Thoracic aorta (tissue), 2 donors: ENCODE measurements around the gene MOB3B. TPM values are rescaled to one million over a fixed set of nuclear protein-coding genes. Genes with fewer than 3 reads are reported as not detected.

Experiments used
- ATAC-seq: fragments of 150-250 bp; one replicate; pipeline ENCODE4 v1.8.0; 2017; ENCODE audit warnings: low read depth; ENCODE audit not compliant: insufficient number of reproducible peaks, low FRiP score
- DNase-seq: peaks from one replicate; pipeline ENCODE4 v3.0.0-alpha.2; 2020; ENCODE audit warnings: low spot score
- H3K27ac ChIP-seq, 2 donors: fragments of 200-600 bp; sonication (generic); 1 replicate in 1 of 2; 2 replicates in 1 of 2; pipeline ENCODE4 v1.5.1; 2016; ENCODE audit warnings: mild to moderate bottlenecking in 2 of 2, moderate library complexity in 2 of 2
- H3K27me3 ChIP-seq: fragments of 200-600 bp; sonication (generic); replicated peaks from 2 replicates; pipeline ENCODE4 v1.6.0; 2016; ENCODE audit warnings: mild to moderate bottlenecking; ENCODE audit not compliant: insufficient read depth
- H3K36me3 ChIP-seq: fragments of 200-600 bp; sonication (generic); one replicate; pipeline ENCODE4 v1.5.1; 2016
- H3K4me1 ChIP-seq, 2 donors: fragments of 200-600 bp; sonication (generic); 1 replicate in 1 of 2; 2 replicates in 1 of 2; pipeline versions ENCODE4 v1.5.1 to v1.6.0; 2016; ENCODE audit warnings: low read depth in 2 of 2, mild to moderate bottlenecking in 1 of 2; ENCODE audit not compliant: control insufficient read depth in 1 of 2
- H3K4me3 ChIP-seq: fragments of 200-600 bp; sonication (generic); 2 replicates; pipeline ENCODE4 v1.5.1; 2016; ENCODE audit warnings: mild to moderate bottlenecking
- H3K9me3 ChIP-seq: fragments of 200-600 bp; sonication (generic); 2 replicates; pipeline ENCODE4 v1.5.1; 2016
- total RNA-seq, 2 donors: library from RNA; depleted of rRNA; stranded (reverse); fragments of >200 nt; gene quantifications; one replicate each; pipeline versions ENCODE4 v1.1.0 to v1.2.3, GENCODE V29; 2016
- TF ChIP-seq, protein P1 (sequence below): fragments of 200-600 bp; sonication (generic); IDR thresholded peaks from one replicate; pipeline ENCODE4 v1.5.1; 2019; ENCODE audit warnings: antibody characterized with exemption

Gene MOB3B
- total RNA-seq, 2 donors from 2014 or later: 6.6 to 11.1 TPM

DNA sequence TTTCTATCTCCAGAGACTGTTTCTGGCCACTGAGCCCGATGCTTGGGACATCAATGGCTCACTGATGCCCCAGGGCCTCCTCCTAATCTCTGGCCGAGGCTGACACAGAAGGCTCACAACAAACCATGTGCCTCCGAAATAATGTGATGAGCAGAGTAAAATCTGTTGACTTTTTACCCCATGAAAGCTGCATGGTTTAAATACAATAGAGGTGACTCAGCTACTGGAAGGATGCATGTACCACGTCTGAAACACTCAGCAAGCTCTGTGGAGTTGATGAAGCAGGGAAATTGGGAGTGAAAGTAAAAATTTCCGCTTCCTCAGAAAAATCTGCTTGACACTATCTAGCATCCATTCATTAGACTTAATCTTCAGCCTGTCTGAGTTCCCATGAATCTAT, 121.6 kb downstream of the MOB3B start:
- H3K4me1 ChIP-seq: peaks cover 4 to 12% of the 10 kb centered on the region in 2 donors
- no peak overlapping the region for H3K4me3 ChIP-seq
- ATAC-seq: no peak
- no peaks in the 10 kb centered on the region for H3K27me3 ChIP-seq
- DNase-seq: no peak
- H3K27ac ChIP-seq: no peak overlapping the region
- TF ChIP-seq, protein P1, sequence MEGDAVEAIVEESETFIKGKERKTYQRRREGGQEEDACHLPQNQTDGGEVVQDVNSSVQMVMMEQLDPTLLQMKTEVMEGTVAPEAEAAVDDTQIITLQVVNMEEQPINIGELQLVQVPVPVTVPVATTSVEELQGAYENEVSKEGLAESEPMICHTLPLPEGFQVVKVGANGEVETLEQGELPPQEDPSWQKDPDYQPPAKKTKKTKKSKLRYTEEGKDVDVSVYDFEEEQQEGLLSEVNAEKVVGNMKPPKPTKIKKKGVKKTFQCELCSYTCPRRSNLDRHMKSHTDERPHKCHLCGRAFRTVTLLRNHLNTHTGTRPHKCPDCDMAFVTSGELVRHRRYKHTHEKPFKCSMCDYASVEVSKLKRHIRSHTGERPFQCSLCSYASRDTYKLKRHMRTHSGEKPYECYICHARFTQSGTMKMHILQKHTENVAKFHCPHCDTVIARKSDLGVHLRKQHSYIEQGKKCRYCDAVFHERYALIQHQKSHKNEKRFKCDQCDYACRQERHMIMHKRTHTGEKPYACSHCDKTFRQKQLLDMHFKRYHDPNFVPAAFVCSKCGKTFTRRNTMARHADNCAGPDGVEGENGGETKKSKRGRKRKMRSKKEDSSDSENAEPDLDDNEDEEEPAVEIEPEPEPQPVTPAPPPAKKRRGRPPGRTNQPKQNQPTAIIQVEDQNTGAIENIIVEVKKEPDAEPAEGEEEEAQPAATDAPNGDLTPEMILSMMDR: no peak
- no peaks in the 10 kb centered on the region for H3K9me3 ChIP-seq
- H3K36me3 ChIP-seq: no peaks in the 10 kb centered on the region

DNA sequence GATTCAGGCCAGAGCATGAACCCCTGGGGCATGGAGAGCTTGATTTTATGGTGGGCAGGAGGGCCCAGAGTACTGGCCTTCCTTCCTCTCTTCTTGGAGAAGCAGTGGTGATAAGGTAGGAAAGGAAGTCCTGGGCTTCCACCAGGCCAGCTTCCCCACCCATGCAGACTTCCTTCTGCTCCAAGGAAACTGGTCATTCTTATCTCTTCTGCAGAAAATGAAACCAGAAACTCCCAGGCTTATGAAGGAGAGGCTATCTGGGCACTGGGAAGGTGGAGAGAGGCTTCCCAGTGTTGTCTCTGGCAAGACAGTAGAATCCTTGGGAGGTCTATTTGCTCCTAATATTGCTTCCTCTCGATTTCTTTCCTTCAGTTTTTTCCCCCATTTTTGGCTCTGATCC, 122.1 kb downstream of the MOB3B start:
- DNase-seq: no peak
- no peak overlapping the region for H3K27ac ChIP-seq
- H3K27me3 ChIP-seq: no peaks in the 10 kb centered on the region
- no peak for ATAC-seq
- H3K4me3 ChIP-seq: no peak overlapping the region
- no peaks in the 10 kb centered on the region for H3K9me3 ChIP-seq
- H3K36me3 ChIP-seq: no peaks in the 10 kb centered on the region
- TF ChIP-seq, protein P1: no peak
- peaks cover 0 to 7% of the 10 kb centered on the region in 2 donors for H3K4me1 ChIP-seq

DNA sequence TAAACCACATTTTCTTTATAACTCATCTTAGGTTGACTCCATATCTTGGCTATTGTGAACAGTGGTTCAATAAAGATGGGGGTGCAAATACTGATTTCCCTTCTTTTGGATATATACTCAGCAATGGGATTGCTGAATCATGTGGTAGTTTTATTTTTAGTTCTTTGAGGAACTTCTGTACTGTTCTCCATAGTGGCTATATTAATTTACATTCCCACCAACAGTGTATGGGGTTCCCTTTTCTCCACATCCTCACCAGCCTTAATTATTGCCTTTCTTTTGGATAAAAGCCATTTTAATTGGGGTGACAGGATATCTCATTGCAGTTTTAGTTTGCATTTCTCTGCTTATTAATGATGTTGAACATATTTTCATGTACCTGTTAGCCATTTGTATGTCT, 125.0 kb downstream of the MOB3B start:
- TF ChIP-seq, protein P1: no peak
- H3K4me3 ChIP-seq: no peak overlapping the region
- no peak overlapping the region for H3K27ac ChIP-seq
- H3K4me1 ChIP-seq: no peaks in the 10 kb centered on the region
- H3K9me3 ChIP-seq: no peaks in the 10 kb centered on the region
- H3K36me3 ChIP-seq: no peaks in the 10 kb centered on the region
- DNase-seq (no peak), ATAC-seq (no peak)
- H3K27me3 ChIP-seq: no peaks in the 10 kb centered on the region

DNA sequence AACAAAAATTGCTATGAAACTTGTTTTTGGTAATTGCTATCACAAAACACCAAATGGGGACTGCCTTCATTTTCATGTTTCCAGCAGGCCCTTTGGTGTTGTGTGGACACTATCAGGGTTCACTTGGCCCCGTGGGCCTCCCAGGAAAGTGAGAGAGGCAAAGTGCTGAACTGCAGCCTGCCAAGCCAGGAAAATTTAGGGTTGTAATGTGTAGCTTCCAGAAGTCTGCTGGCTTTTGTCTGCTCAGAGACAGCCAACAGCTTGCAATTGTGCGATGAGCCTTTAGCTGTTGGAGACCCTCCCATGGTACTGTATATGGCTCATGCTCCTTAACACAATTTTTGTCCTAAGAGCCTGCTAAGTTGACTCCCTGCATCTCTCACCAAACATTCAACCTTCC, 127.0 kb downstream of the MOB3B start:
- H3K4me1 ChIP-seq: no peaks in the 10 kb centered on the region
- H3K27ac ChIP-seq: no peak overlapping the region
- ATAC-seq: no peak
- no peaks in the 10 kb centered on the region for H3K36me3 ChIP-seq
- H3K27me3 ChIP-seq: no peaks in the 10 kb centered on the region
- no peak for DNase-seq
- no peaks in the 10 kb centered on the region for H3K9me3 ChIP-seq
- TF ChIP-seq, protein P1: no peak
- no peak overlapping the region for H3K4me3 ChIP-seq

DNA sequence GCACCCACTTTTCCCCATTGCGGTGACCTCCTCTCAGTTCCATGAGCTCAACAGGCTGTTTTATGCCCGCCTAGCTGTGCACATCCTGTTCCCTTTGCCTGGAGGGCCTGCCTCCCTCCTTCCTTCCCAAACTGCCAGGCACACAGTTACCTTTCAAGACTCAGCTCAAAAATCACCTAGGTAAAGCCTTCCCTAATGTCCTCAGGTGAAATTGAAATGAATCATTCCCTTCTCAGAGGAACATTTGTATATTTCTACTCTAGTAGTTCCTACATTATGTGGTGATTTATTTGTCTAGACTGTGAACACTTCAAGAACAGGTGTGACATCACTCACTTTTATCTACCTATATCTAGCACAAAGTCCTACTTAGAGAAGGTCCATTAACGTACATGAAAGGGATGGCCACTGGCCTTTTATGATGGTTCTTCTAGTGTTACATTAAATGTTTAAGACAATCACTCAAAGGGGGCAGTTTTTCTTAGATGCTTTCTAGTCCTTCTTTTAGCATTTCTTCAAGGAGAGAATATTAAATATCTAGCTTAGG, 129.2 kb downstream of the MOB3B start:
- ATAC-seq (no peak), DNase-seq (no peak)
- Histone ChIP-seq H3K27me3 (no peaks in the 10 kb centered on the region), H3K27ac (no peak overlapping the region), H3K4me1 (peaks cover 0 to 5% of the 10 kb centered on the region in 2 donors), H3K4me3 (no peak overlapping the region), H3K36me3 (no peaks in the 10 kb centered on the region), H3K9me3 (no peaks in the 10 kb centered on the region)
- TF ChIP-seq, protein P1: no peak
